ENCODE data around the gene DENND4A. TPM values are rescaled to one million over a fixed set of nuclear protein-coding genes. Genes with fewer than 3 reads are reported as not detected.
"Not testable (repeated sequence)": the region's sequence is repeated elsewhere in the genome, so short reads cannot be mapped to it uniquely, and the experiment has no call there.

Gene DENND4A
- total RNA-seq, 1 experiment from 2014 or later: 6.2 TPM

DNA sequence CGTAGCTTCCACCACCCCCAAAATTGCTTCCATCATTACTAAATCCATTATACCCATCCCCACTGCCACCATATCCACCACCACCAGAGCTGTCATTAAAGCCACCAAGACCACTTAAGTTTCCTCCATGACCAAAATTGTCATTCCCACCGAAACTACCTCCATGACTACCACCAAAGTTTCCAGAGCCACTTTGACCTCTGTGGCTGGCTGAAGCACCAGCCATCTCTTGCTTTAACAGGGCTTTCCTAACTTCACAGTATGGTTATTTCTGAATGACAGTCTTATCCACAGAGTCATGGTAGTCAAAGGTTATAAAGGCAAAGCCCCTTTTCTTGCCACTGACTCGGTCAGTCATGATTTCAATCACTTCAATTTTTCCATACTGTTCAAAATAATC lies 24.3 kb upstream of the DENND4A start:
- Histone ChIP-seq H4K20me1 (ENCODE audit: low read length) (no peaks in the 10 kb centered on the region), H3K27ac (ENCODE audit: low read length) (no peak overlapping the region), H3K9ac (ENCODE audit: low read length) (no peak overlapping the region), H3K4me3 (ENCODE audit: low read length) (no peak overlapping the region), H3K4me2 (ENCODE audit: low read length) (no peak overlapping the region), H3K9me3 (ENCODE audit: low read length) (no peaks in the 10 kb centered on the region), H3K79me2 (ENCODE audit: low read length) (no peaks in the 10 kb centered on the region), H3K27me3 (ENCODE audit: low read length) (no peaks in the 10 kb centered on the region), H3K9me2 (replicated peaks; ENCODE audit: low read length) (no peaks in the 10 kb centered on the region), H3F3A (ENCODE audit: low read length, unreplicated experiment) (no peaks in the 10 kb centered on the region), H3K4me1 (ENCODE audit: insufficient read depth, low read length) (no peaks in the 10 kb centered on the region), H3K36me3 (ENCODE audit: low read depth, low read length) (no peaks in the 10 kb centered on the region), H2AFZ (ENCODE audit: low read length) (no peak overlapping the region)
- DNase-seq: no peak
- ATAC-seq: no peak
- intact Hi-C loops (cut with micrococcal nuclease): no loop called here
- ChIA-PET POLR2A (ENCODE audit: unreplicated experiment) (interaction anchor here (0.7 kb wide), 1 partner anchor 175 kb away, joined by 8 read pairs; no protein-coding TSS in a partner anchor), CTCF (no interaction called here)
- no TSS peak for BruUV-seq (replicated peaks)
- TF ChIP-seq, protein P1, sequence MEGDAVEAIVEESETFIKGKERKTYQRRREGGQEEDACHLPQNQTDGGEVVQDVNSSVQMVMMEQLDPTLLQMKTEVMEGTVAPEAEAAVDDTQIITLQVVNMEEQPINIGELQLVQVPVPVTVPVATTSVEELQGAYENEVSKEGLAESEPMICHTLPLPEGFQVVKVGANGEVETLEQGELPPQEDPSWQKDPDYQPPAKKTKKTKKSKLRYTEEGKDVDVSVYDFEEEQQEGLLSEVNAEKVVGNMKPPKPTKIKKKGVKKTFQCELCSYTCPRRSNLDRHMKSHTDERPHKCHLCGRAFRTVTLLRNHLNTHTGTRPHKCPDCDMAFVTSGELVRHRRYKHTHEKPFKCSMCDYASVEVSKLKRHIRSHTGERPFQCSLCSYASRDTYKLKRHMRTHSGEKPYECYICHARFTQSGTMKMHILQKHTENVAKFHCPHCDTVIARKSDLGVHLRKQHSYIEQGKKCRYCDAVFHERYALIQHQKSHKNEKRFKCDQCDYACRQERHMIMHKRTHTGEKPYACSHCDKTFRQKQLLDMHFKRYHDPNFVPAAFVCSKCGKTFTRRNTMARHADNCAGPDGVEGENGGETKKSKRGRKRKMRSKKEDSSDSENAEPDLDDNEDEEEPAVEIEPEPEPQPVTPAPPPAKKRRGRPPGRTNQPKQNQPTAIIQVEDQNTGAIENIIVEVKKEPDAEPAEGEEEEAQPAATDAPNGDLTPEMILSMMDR (conservative IDR thresholded peaks at IDR 0.05; ENCODE audit: low read depth, low read length): no peak
- no peak for TF ChIP-seq EZH2 (IDR thresholded peaks at IDR 0.05; ENCODE audit: low read length, unreplicated experiment)
- no peak for TF ChIP-seq EZH2phosphoT487 (IDR thresholded peaks at IDR 0.05; ENCODE audit: borderline replicate concordance, low read length)

DNA sequence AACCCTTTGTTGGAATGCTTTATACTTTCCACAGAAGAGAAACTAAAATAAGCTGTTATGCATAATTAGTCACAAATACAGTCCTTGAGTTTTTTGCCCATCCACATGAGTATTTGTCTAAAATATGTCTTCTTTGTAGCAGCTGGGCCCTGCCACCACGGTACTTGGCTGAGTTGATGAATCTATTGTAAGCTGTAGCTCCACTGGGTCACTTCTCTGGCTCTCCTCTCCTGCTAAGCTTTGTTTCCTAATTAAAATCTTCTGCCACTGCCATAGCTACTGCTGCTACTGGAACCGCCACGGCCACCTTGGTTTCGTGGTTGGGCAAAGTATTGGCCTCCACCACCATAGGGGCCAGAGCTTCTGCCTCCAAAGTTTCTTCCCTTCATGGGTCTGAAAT lies 23.9 kb upstream of the DENND4A start:
- H3K9me3 ChIP-seq (ENCODE audit: low read length); H4K20me1 ChIP-seq (ENCODE audit: low read length); H3K4me1 ChIP-seq (ENCODE audit: insufficient read depth, low read length); DNase-seq; intact Hi-C loops (cut with micrococcal nuclease); BruUV-seq (replicated peaks); H3K36me3 ChIP-seq (ENCODE audit: low read depth, low read length); H3K9me2 ChIP-seq (replicated peaks; ENCODE audit: low read length); H3K9ac ChIP-seq (ENCODE audit: low read length); H3K27me3 ChIP-seq (ENCODE audit: low read length); H2AFZ ChIP-seq (ENCODE audit: low read length); H3F3A ChIP-seq (ENCODE audit: low read length, unreplicated experiment); CTCF ChIA-PET; H3K79me2 ChIP-seq (ENCODE audit: low read length); H3K4me3 ChIP-seq (ENCODE audit: low read length); H3K4me2 ChIP-seq (ENCODE audit: low read length); H3K27ac ChIP-seq (ENCODE audit: low read length); ATAC-seq: not testable (repeated sequence)
- POLR2A ChIA-PET (ENCODE audit: unreplicated experiment): interaction anchor here (0.7 kb wide), 1 partner anchor 174 kb away, joined by 8 read pairs; no protein-coding TSS in a partner anchor

DNA sequence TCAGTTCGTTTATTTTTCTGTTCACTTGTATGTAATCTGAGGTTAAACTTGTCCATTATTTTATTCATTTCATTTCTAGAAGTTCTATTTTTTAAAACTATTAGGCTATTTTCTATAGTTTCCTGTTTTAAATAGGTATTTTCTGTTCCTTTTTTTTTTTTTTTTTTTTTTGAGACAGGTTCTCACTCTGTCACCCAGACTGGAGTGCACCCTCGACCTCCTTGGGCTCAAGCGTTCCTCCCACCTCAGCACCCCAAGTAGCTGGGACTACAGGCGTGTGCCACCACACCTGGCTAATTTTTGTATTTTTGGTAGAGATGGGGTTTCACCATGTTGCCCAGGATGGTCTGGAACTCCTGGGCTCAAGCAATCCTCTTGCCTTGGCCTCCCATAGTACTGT lies 22.2 kb upstream of the DENND4A start:
- H3K27me3 ChIP-seq (ENCODE audit: low read length); H2AFZ ChIP-seq (ENCODE audit: low read length); H3K79me2 ChIP-seq (ENCODE audit: low read length); H3K4me1 ChIP-seq (ENCODE audit: insufficient read depth, low read length); ATAC-seq; H3K9me3 ChIP-seq (ENCODE audit: low read length); H3K9ac ChIP-seq (ENCODE audit: low read length); H3K4me3 ChIP-seq (ENCODE audit: low read length); DNase-seq; H3K36me3 ChIP-seq (ENCODE audit: low read depth, low read length); BruUV-seq (replicated peaks); intact Hi-C loops (cut with micrococcal nuclease); H4K20me1 ChIP-seq (ENCODE audit: low read length); CTCF ChIA-PET; H3K9me2 ChIP-seq (replicated peaks; ENCODE audit: low read length); H3K4me2 ChIP-seq (ENCODE audit: low read length); POLR2A ChIA-PET (ENCODE audit: unreplicated experiment); H3K27ac ChIP-seq (ENCODE audit: low read length); H3F3A ChIP-seq (ENCODE audit: low read length, unreplicated experiment): not testable (repeated sequence)

- no peak for DNase-seq
- Histone ChIP-seq H3K9me3 (ENCODE audit: low read length) (no peaks in the 10 kb centered on the region), H3K9ac (ENCODE audit: low read length) (no peak overlapping the region), H2AFZ (ENCODE audit: low read length) (no peak overlapping the region), H3K79me2 (ENCODE audit: low read length) (no peaks in the 10 kb centered on the region), H3K9me2 (replicated peaks; ENCODE audit: low read length) (no peaks in the 10 kb centered on the region), H3K4me1 (ENCODE audit: insufficient read depth, low read length) (no peaks in the 10 kb centered on the region), H3K36me3 (ENCODE audit: low read depth, low read length) (no peaks in the 10 kb centered on the region), H3K4me3 (ENCODE audit: low read length) (no peak overlapping the region), H3K4me2 (ENCODE audit: low read length) (no peak overlapping the region), H3K27ac (ENCODE audit: low read length) (no peak overlapping the region), H3K27me3 (ENCODE audit: low read length) (no peaks in the 10 kb centered on the region), H4K20me1 (ENCODE audit: low read length) (no peaks in the 10 kb centered on the region), H3F3A (ENCODE audit: low read length, unreplicated experiment) (no peaks in the 10 kb centered on the region)
- ATAC-seq: no peak
- TF ChIP-seq EZH2phosphoT487 (IDR thresholded peaks at IDR 0.05; ENCODE audit: borderline replicate concordance, low read length): no peak
- TF ChIP-seq EZH2 (IDR thresholded peaks at IDR 0.05; ENCODE audit: low read length, unreplicated experiment): no peak
- TF ChIP-seq, protein P1 (conservative IDR thresholded peaks at IDR 0.05; ENCODE audit: low read depth, low read length): no peak
- CTCF ChIA-PET: no interaction called here
- intact Hi-C loops (cut with micrococcal nuclease): no loop called here
- BruUV-seq (replicated peaks): no TSS peak
- POLR2A ChIA-PET (ENCODE audit: unreplicated experiment): interaction anchor here (0.5 kb wide), 1 partner anchor 240 kb away, joined by 11 read pairs; no protein-coding TSS in a partner anchor
These were observed 20.8 kb upstream of the DENND4A start for GRCh38 chr15:65812916-65813315.
